Fibroblast of skin of right quadriceps (primary cell): ENCODE data around the gene MLKL.
A peak's percentile ranks its signal among the peaks of the same experiment; 100 is the strongest.

ENCODE experiments used
- DNase-seq: peaks from one replicate; pipeline ENCODE4 v3.0.0-alpha.2; 2013

Gene MLKL

GRCh38 chr16:74700438-74701225, at the start of gene MLKL:
Gene MLKL, minus strand, starts transcription at chr16:74700862. Its CDS starts 5,105 bp downstream, at chr16:74695757.
- peak; percentile 58 for DNase-seq

GRCh38 chr16:74749291-74750055, 48.8 kb upstream of the MLKL start:
- peak; percentile 33 for DNase-seq

GRCh38 chr16:74748616-74749026, 48.0 kb upstream of the MLKL start:
- DNase-seq: no peak

- DNase-seq: no peak
Measured at GRCh38 chr16:74747716-74748615, 47.3 kb upstream of the MLKL start.

GRCh38 chr16:74745926-74746325, 45.3 kb upstream of the MLKL start:
- no peak for DNase-seq

GRCh38 chr16:74745109-74745615, 44.5 kb upstream of the MLKL start:
- no peak for DNase-seq

- no peak for DNase-seq
Measured at GRCh38 chr16:74744566-74744965, 43.9 kb upstream of the MLKL start.

- DNase-seq: peak; percentile 66
Measured at GRCh38 chr16:74743668-74744299, 43.1 kb upstream of the MLKL start.

GRCh38 chr16:74743045-74743667, 42.5 kb upstream of the MLKL start:
- no peak for DNase-seq

- DNase-seq: peak; percentile 21
Measured at GRCh38 chr16:74742051-74742481, 41.4 kb upstream of the MLKL start.

- DNase-seq: no peak
Measured at GRCh38 chr16:74740795-74741304, 40.2 kb upstream of the MLKL start.

GRCh38 chr16:74739275-74739674, 38.6 kb upstream of the MLKL start:
- no peak for DNase-seq

GRCh38 chr16:74738816-74739215, 38.2 kb upstream of the MLKL start:
- no peak for DNase-seq

- peak; percentile 17 for DNase-seq
Measured at GRCh38 chr16:74738113-74738541, 37.5 kb upstream of the MLKL start.

- no peak for DNase-seq
Measured at GRCh38 chr16:74737521-74737920, 36.9 kb upstream of the MLKL start.

GRCh38 chr16:74736531-74737157, 36.0 kb upstream of the MLKL start:
- DNase-seq: no peak

GRCh38 chr16:74735554-74735953, 34.9 kb upstream of the MLKL start:
- no peak for DNase-seq

GRCh38 chr16:74735162-74735452, 34.4 kb upstream of the MLKL start:
- no peak for DNase-seq

- no peak for DNase-seq
Measured at GRCh38 chr16:74734361-74735161, 33.9 kb upstream of the MLKL start.

- DNase-seq: no peak
Measured at GRCh38 chr16:74732707-74733350, 32.2 kb upstream of the MLKL start.
